CD8-positive, alpha-beta memory T cell (primary cell): ENCODE data around the gene RALGPS2. TPM values are rescaled to one million over a fixed set of nuclear protein-coding genes. Genes with fewer than 3 reads are reported as not detected.

Experiments used
- CTCF ChIA-PET: fragments of 350-600 bp; sonication (Branson Sonifier 250); formaldehyde crosslinking; loops from one replicate; lab custom pipeline; 2021; ENCODE audit warnings: antibody characterized with exemption; lab: Charles Lee
- POLR2A ChIA-PET: fragments of 350-600 bp; sonication (Branson Sonifier 250); formaldehyde crosslinking; loops from one replicate; lab custom pipeline; 2021; ENCODE audit warnings: antibody characterized with exemption; lab: Charles Lee
- DNase-seq, 5 donors: peaks; one replicate each; pipeline versions ENCODE4 v3.0.0 to v3.0.0-alpha.2; 2020 to 2022; ENCODE audit warnings: mixed read lengths in 1 of 5
- H3K27ac ChIP-seq: one replicate; pipeline ENCODE4 v1.7.0; 2013; ENCODE audit warnings: low read depth, mild to moderate bottlenecking, low read length, moderate library complexity
- H3K27me3 ChIP-seq: 2 replicates; pipeline ENCODE4 v1.7.0; 2013; ENCODE audit warnings: low read length, mild to moderate bottlenecking; ENCODE audit not compliant: insufficient read depth, poor library complexity, severe bottlenecking
- H3K36me3 ChIP-seq: 2 replicates; pipeline ENCODE4 v1.7.0; 2013; ENCODE audit warnings: mild to moderate bottlenecking, low read length, moderate library complexity; ENCODE audit not compliant: insufficient read depth
- H3K4me1 ChIP-seq: 2 replicates; pipeline ENCODE4 v1.7.0; 2013; ENCODE audit warnings: mild to moderate bottlenecking, low read length, moderate library complexity; ENCODE audit not compliant: insufficient read depth
- H3K4me3 ChIP-seq: 2 replicates; pipeline ENCODE4 v1.7.0; 2013; ENCODE audit warnings: mild to moderate bottlenecking, low read length
- H3K9me3 ChIP-seq: 2 replicates; pipeline ENCODE4 v1.7.0; 2013; ENCODE audit warnings: mild to moderate bottlenecking, low read length
- H3K27ac Mint-ChIP-seq, 8 donors: one replicate each; pipeline ENCODE4 v1.8.0; 2020 to 2021; ENCODE audit warnings: mixed read lengths in 8 of 8, mild to moderate bottlenecking in 6 of 8, inconsistent platforms in 3 of 8, moderate library complexity in 3 of 8
- H3K27me3 Mint-ChIP-seq, 2 donors: one replicate each; pipeline ENCODE4 v1.8.0; 2020 to 2021; ENCODE audit warnings: mixed read lengths in 2 of 2, mild to moderate bottlenecking in 1 of 2, moderate library complexity in 1 of 2
- H3K36me3 Mint-ChIP-seq, 3 donors: one replicate each; pipeline ENCODE4 v1.8.0; 2020 to 2021; ENCODE audit warnings: mixed read lengths in 3 of 3, inconsistent platforms in 1 of 3, mild to moderate bottlenecking in 1 of 3
- H3K4me1 Mint-ChIP-seq, 3 donors: one replicate each; pipeline ENCODE4 v1.8.0; 2020 to 2021; ENCODE audit warnings: mixed read lengths in 3 of 3, inconsistent platforms in 1 of 3, mild to moderate bottlenecking in 1 of 3
- H3K4me3 Mint-ChIP-seq, 7 donors: one replicate each; pipeline ENCODE4 v1.8.0; 2020 to 2021; ENCODE audit warnings: mixed read lengths in 7 of 7, mild to moderate bottlenecking in 6 of 7, moderate library complexity in 4 of 7, inconsistent platforms in 2 of 7
- H3K9me3 Mint-ChIP-seq, 5 donors: one replicate each; pipeline ENCODE4 v1.8.0; 2020 to 2022; ENCODE audit warnings: mixed read lengths in 5 of 5, mild to moderate bottlenecking in 3 of 5, moderate library complexity in 2 of 5, inconsistent platforms in 1 of 5
- polyA plus RNA-seq: library from polyadenylated mRNA; unstranded; fragments of 300-500 nt; fragmentation: Illumina TruSeq; gene quantifications from one replicate; pipeline ENCODE4 v1.2.3, GENCODE V29; 2021
- total RNA-seq, 2 experiments: library from RNA; stranded (reverse); gene quantifications; one replicate each; pipeline ENCODE4 v1.2.3, GENCODE V29; 2021

RALGPS2 gene
- total and polyA plus RNA-seq, 3 experiments from 2014 or later = 1.8 to 4.1 (median 2.1) TPM

DNA sequence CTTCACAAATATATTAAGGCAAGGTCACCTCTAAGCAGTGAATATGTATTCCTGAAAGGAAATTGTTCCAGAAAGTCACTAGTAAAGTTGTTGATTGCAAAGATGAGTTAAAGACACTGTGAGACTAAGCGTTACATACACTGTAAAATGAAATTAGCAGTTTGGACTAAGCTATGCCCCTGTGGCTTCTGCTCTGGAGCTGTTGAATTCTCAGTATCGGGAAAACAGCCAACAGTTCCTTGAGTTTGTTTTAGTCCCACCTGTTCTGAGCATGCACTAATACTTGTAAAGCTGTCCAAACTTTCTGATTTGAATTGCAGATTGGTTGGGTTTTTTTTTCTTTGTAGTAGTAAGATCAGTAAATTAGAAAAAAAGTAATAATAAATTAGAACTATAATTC, 124.9 kb downstream of the RALGPS2 start:
- Histone ChIP-seq H3K4me3 (no peak overlapping the region), H3K27ac (no peak overlapping the region), H3K36me3 (no peaks in the 10 kb centered on the region), H3K9me3 (no peaks in the 10 kb centered on the region), H3K27me3 (no peaks in the 10 kb centered on the region), H3K4me1 (no peaks in the 10 kb centered on the region)
- Mint-ChIP-seq H3K9me3 (no peaks in the 10 kb centered on the region), H3K4me3 (no peak overlapping the region), H3K36me3 (no peaks in the 10 kb centered on the region), H3K27ac (no peak overlapping the region), H3K4me1 (no peaks in the 10 kb centered on the region), H3K27me3 (no peaks in the 10 kb centered on the region)
- no peak for DNase-seq
- CTCF ChIA-PET = no interaction called here
- POLR2A ChIA-PET = no interaction called here

- Histone ChIP-seq H3K36me3 (no peaks in the 10 kb centered on the region), H3K27me3 (no peaks in the 10 kb centered on the region), H3K4me3 (no peak overlapping the region), H3K27ac (no peak overlapping the region), H3K9me3 (no peaks in the 10 kb centered on the region), H3K4me1 (no peaks in the 10 kb centered on the region)
- no peak for DNase-seq
- ChIA-PET CTCF (no interaction called here), POLR2A (no interaction called here)
- H3K27me3 Mint-ChIP-seq = peaks cover 1 to 5% of the 10 kb centered on the region in 2 donors
- no peaks in the 10 kb centered on the region for H3K4me1 Mint-ChIP-seq
- H3K27ac Mint-ChIP-seq = no peak overlapping the region
- H3K36me3 Mint-ChIP-seq = peaks cover 0 to 1% (median 0%) of the 10 kb centered on the region in 3 donors
- H3K4me3 Mint-ChIP-seq = no peak overlapping the region
- H3K9me3 Mint-ChIP-seq = no peaks in the 10 kb centered on the region
Measured at GRCh38 chr1:178857126-178857525, 132.1 kb downstream of the RALGPS2 start.

GRCh38 chr1:178862416-178862815, 137.4 kb downstream of the RALGPS2 start:
- H3K4me1 ChIP-seq = no peaks in the 10 kb centered on the region
- POLR2A ChIA-PET = no interaction called here
- Mint-ChIP-seq H3K4me1 (peaks cover 0 to 8% (median 7%) of the 10 kb centered on the region in 3 donors), H3K27ac (no peak overlapping the region), H3K4me3 (no peak overlapping the region), H3K36me3 (peaks cover 0 to 2% (median 1%) of the 10 kb centered on the region in 3 donors), H3K9me3 (no peaks in the 10 kb centered on the region), H3K27me3 (peaks cover 1 to 14% of the 10 kb centered on the region in 2 donors)
- DNase-seq = no peak
- no peak overlapping the region for H3K4me3 ChIP-seq
- no peaks in the 10 kb centered on the region for H3K36me3 ChIP-seq
- CTCF ChIA-PET = no interaction called here
- H3K9me3 ChIP-seq = no peaks in the 10 kb centered on the region
- H3K27me3 ChIP-seq = no peaks in the 10 kb centered on the region
- no peak overlapping the region for H3K27ac ChIP-seq

GRCh38 chr1:178862864-178863263, 137.8 kb downstream of the RALGPS2 start:
- Histone ChIP-seq H3K4me1 (no peaks in the 10 kb centered on the region), H3K9me3 (no peaks in the 10 kb centered on the region), H3K27me3 (no peaks in the 10 kb centered on the region), H3K27ac (no peak overlapping the region), H3K4me3 (no peak overlapping the region), H3K36me3 (no peaks in the 10 kb centered on the region)
- no peaks in the 10 kb centered on the region for H3K9me3 Mint-ChIP-seq
- H3K4me1 Mint-ChIP-seq = peaks cover 3 to 12% (median 11%) of the 10 kb centered on the region in 3 donors
- no peak for DNase-seq
- H3K4me3 Mint-ChIP-seq = no peak overlapping the region
- CTCF ChIA-PET = no interaction called here
- POLR2A ChIA-PET = no interaction called here
- peaks cover 1 to 14% of the 10 kb centered on the region in 2 donors for H3K27me3 Mint-ChIP-seq
- H3K36me3 Mint-ChIP-seq = peaks cover 0 to 2% (median 1%) of the 10 kb centered on the region in 3 donors
- no peak overlapping the region for H3K27ac Mint-ChIP-seq

- H3K27ac Mint-ChIP-seq = no peak overlapping the region
- Histone ChIP-seq H3K27ac (no peak overlapping the region), H3K27me3 (no peaks in the 10 kb centered on the region), H3K4me3 (no peak overlapping the region), H3K36me3 (no peaks in the 10 kb centered on the region), H3K4me1 (no peaks in the 10 kb centered on the region), H3K9me3 (no peaks in the 10 kb centered on the region)
- H3K27me3 Mint-ChIP-seq = peaks cover 1 to 14% of the 10 kb centered on the region in 2 donors
- peaks cover 0 to 2% (median 1%) of the 10 kb centered on the region in 3 donors for H3K36me3 Mint-ChIP-seq
- DNase-seq = no peak
- ChIA-PET POLR2A (no interaction called here), CTCF (no interaction called here)
- peak overlapping the region in 1 of 7 donors; percentile 7 for H3K4me3 Mint-ChIP-seq
- H3K4me1 Mint-ChIP-seq = peaks cover 3 to 13% (median 11%) of the 10 kb centered on the region in 3 donors
- no peaks in the 10 kb centered on the region for H3K9me3 Mint-ChIP-seq
Measured at GRCh38 chr1:178864326-178864725, 139.3 kb downstream of the RALGPS2 start.

DNA sequence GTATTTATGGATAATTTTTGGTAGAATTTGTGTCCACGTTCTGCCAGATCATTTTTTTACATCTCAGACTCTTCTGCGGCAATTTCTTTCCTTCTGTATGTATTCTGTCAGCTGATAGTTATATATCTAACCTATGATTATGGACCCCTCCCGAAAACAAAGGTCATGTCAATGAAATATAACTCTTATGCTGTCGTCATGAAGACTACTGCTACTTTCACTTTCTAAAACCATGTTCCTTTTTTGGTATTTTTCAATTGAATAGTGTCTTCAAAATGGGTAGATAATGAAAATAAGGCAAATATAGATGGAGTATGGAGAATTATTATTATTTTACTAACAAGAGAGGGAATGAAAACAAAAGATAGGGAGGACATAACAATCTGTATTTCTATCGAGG, 142.6 kb downstream of the RALGPS2 start:
- H3K9me3 ChIP-seq = no peaks in the 10 kb centered on the region
- H3K27me3 ChIP-seq = no peaks in the 10 kb centered on the region
- Mint-ChIP-seq H3K27ac (peak overlapping the region in 2 of 8 donors; percentile 12 to 73), H3K27me3 (peaks cover 0 to 9% of the 10 kb centered on the region in 2 donors), H3K4me1 (peaks cover 3 to 13% (median 11%) of the 10 kb centered on the region in 3 donors), H3K4me3 (peak overlapping the region in 2 of 7 donors; percentile 10 to 26), H3K36me3 (peaks cover 0 to 2% (median 0%) of the 10 kb centered on the region in 3 donors), H3K9me3 (no peaks in the 10 kb centered on the region)
- no peak overlapping the region for H3K4me3 ChIP-seq
- ChIA-PET CTCF (no interaction called here), POLR2A (no interaction called here)
- H3K27ac ChIP-seq = no peak overlapping the region
- no peaks in the 10 kb centered on the region for H3K36me3 ChIP-seq
- H3K4me1 ChIP-seq = no peaks in the 10 kb centered on the region
- DNase-seq = no peak

DNA sequence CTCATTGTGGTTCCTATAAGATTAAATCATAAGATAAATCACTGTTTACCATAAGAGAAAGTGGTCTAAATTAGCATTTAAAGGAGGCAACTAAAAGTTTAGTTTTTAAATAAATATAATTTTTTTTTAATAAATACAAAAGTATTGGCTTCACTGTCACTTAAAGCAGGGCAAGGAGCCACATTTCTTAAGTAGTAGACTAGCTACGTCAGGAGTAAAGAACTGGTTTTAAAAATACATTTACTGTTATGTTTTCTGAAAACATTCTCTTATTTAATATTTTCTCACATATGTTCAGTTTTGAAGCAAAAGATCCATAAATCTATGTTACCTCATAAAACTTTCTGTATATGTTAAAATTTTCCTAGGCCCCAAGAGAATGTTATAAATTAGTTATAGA, 143.7 kb downstream of the RALGPS2 start:
- H3K27ac ChIP-seq = no peak overlapping the region
- H3K9me3 ChIP-seq = no peaks in the 10 kb centered on the region
- DNase-seq = no peak
- H3K27me3 ChIP-seq = no peaks in the 10 kb centered on the region
- ChIA-PET POLR2A (no interaction called here), CTCF (no interaction called here)
- H3K27ac Mint-ChIP-seq = no peak overlapping the region
- peaks cover 0 to 2% (median 0%) of the 10 kb centered on the region in 3 donors for H3K36me3 Mint-ChIP-seq
- no peak overlapping the region for H3K4me3 ChIP-seq
- no peak overlapping the region for H3K4me3 Mint-ChIP-seq
- H3K4me1 Mint-ChIP-seq = peaks cover 3 to 11% (median 9%) of the 10 kb centered on the region in 3 donors
- H3K36me3 ChIP-seq = no peaks in the 10 kb centered on the region
- no peaks in the 10 kb centered on the region for H3K9me3 Mint-ChIP-seq
- H3K4me1 ChIP-seq = no peaks in the 10 kb centered on the region
- H3K27me3 Mint-ChIP-seq = peaks cover 0 to 6% of the 10 kb centered on the region in 2 donors

GRCh38 chr1:178869119-178869697, 144.2 kb downstream of the RALGPS2 start:
- POLR2A ChIA-PET = no interaction called here
- CTCF ChIA-PET = no interaction called here
- no peaks in the 10 kb centered on the region for H3K36me3 ChIP-seq

More at GRCh38 chr1:178869119-178869697, 144.2 kb downstream of the RALGPS2 start:
- no peak overlapping the region for H3K27ac ChIP-seq
- no peak overlapping the region for H3K27ac Mint-ChIP-seq
- no peak overlapping the region for H3K4me3 ChIP-seq
- H3K4me1 ChIP-seq = no peaks in the 10 kb centered on the region
- H3K27me3 Mint-ChIP-seq = peaks cover 0 to 6% of the 10 kb centered on the region in 2 donors
- H3K4me1 Mint-ChIP-seq = peaks cover 3 to 11% (median 9%) of the 10 kb centered on the region in 3 donors
- peaks cover 0 to 2% (median 0%) of the 10 kb centered on the region in 3 donors for H3K36me3 Mint-ChIP-seq
- H3K9me3 ChIP-seq = no peaks in the 10 kb centered on the region
- DNase-seq = no peak
- no peak overlapping the region for H3K4me3 Mint-ChIP-seq
- H3K9me3 Mint-ChIP-seq = no peaks in the 10 kb centered on the region
- H3K27me3 ChIP-seq = no peaks in the 10 kb centered on the region
